GM19397 (cell line): ENCODE measurements around the gene LYPD5.
"Not testable (repeated sequence)": the region's sequence is repeated elsewhere in the genome, so short reads cannot be mapped to it uniquely, and the experiment has no call there.

Source experiments
- ATAC-seq: cut with Tn5 transposase; IDR thresholded peaks from one replicate; pipeline ENCODE4 v1.9.1; 2021; ENCODE audit warnings: mild to moderate bottlenecking, moderate library complexity; ENCODE audit not compliant: unreplicated experiment

Gene LYPD5

GRCh38 chr19:43806848-43807247 lies 4.6 kb upstream of the LYPD5 start:
- ATAC-seq, result no peak

- not testable (repeated sequence) for ATAC-seq
Measured at GRCh38 chr19:43806401-43806800, 4.2 kb upstream of the LYPD5 start.

- ATAC-seq, result no peak
Measured at GRCh38 chr19:43804432-43804831, 2.2 kb upstream of the LYPD5 start.

- no peak for ATAC-seq
Measured at GRCh38 chr19:43799502-43800142, 2.6 kb downstream of the LYPD5 start.

- no peak for ATAC-seq
Measured at GRCh38 chr19:43798546-43799409, 3.5 kb downstream of the LYPD5 start.

- ATAC-seq, result no peak
Measured at GRCh38 chr19:43798026-43798545, 4.2 kb downstream of the LYPD5 start.

- ATAC-seq, result no peak
Measured at GRCh38 chr19:43797556-43797955, 4.7 kb downstream of the LYPD5 start.

- ATAC-seq, result no peak
Measured at GRCh38 chr19:43797118-43797517, 5.1 kb downstream of the LYPD5 start.

GRCh38 chr19:43790587-43790986 lies 11.7 kb downstream of the LYPD5 start:
- no peak for ATAC-seq

- ATAC-seq, result no peak
Measured at GRCh38 chr19:43789029-43789428, 13.2 kb downstream of the LYPD5 start.

- no peak for ATAC-seq
Measured at GRCh38 chr19:43786665-43787064, 15.6 kb downstream of the LYPD5 start.

GRCh38 chr19:43784981-43785808 lies 17.1 kb downstream of the LYPD5 start:
- no peak for ATAC-seq

GRCh38 chr19:43784241-43784980 lies 17.8 kb downstream of the LYPD5 start:
- no peak for ATAC-seq

GRCh38 chr19:43783636-43784035 lies 18.6 kb downstream of the LYPD5 start:
- no peak for ATAC-seq

GRCh38 chr19:43782689-43783231 lies 19.5 kb downstream of the LYPD5 start:
- no peak for ATAC-seq

GRCh38 chr19:43782311-43782660 lies 20.0 kb downstream of the LYPD5 start:
- no peak for ATAC-seq

GRCh38 chr19:43781630-43782310 lies 20.5 kb downstream of the LYPD5 start:
- ATAC-seq, result no peak

GRCh38 chr19:43780706-43781525 lies 21.3 kb downstream of the LYPD5 start, which contains the start of gene KCNN4:
Gene KCNN4, minus strand, starts transcription at chr19:43780973. Its CDS starts 112 bp downstream, at chr19:43780861.
- ATAC-seq, result peak; percentile 38

GRCh38 chr19:43779820-43780219 lies 22.4 kb downstream of the LYPD5 start:
- no peak for ATAC-seq
